Measurements from ENCODE around the gene TK2.
A peak's percentile ranks its signal among the peaks of the same experiment; 100 is the strongest.

TK2 gene

DNA sequence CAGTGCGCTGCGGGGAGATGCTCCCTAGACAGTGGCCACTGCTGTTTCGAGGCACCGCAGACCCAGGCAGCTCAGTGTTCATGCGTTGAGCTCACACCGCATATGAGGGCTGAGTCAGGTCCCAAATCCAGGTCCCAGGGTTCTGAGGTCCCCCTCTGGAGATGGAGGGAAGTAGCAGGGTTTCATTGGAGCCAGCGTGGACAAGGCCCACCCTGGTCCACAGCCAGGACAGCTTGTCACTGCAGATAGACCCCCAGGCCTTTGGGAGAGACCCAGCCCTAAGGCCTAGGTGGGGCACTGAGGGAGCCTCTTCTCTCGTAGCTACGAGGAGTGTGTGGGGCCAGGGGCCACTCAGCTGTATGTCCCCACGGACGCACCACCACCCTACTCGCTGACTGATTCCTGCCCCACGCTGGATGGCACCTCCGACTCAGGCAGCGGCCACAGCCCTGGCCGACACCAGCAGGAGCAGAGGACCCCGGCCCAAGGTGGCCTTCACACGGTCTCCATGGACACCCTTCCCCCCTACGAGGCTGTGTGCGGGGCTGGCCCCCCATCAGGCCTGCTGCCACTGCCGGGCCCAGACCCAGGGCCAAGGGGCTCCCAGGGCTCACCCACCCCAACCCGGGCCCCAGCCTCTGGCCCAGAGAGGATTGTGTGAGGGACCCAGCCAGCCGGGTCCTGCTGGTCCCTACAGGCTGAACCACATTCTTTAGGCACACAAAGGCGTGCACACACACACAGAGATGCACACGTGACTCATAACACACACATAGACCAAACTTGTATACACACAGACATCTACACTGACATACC lies 69.4 kb downstream of the TK2 start:
- intact Hi-C loops (cut with DNase I), result no loop called here
- peak in 8 of 42 donors; percentile 9 to 35 (median 24) for DNase-seq

DNA sequence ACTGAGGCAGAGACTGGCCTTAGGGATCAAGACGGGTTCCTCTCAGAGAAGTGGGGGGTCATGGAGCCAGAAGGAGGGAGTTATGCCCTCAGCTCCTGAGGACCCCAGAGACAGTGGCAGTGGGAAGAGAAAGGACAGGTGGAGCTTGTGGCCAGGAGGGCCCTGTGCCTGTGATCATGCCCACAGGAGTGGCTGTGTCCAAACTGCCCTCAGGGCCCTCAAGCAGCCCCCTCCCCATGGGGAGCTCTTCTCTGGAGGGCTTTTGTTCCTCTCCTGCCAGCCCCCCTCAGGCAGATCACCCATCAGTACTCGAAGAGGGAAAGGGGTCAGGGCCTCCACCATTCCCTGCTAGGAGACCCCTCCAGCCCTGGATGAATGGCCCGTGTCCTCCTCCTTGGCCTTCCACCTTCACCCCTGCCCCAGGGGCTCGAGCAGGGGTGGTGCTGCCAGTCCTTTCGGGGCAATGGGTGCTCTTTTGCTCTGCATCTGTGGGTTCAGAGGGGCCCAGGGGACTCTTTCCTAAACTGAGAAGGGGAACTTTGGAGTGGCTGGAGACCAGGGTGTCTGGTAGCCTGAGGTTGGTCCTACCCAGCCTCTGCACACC lies 70.2 kb downstream of the TK2 start:
- DNase-seq, result peak in 4 of 42 donors; percentile 10 to 32 (median 18)
- intact Hi-C loops (cut with DNase I), result no loop called here

DNA sequence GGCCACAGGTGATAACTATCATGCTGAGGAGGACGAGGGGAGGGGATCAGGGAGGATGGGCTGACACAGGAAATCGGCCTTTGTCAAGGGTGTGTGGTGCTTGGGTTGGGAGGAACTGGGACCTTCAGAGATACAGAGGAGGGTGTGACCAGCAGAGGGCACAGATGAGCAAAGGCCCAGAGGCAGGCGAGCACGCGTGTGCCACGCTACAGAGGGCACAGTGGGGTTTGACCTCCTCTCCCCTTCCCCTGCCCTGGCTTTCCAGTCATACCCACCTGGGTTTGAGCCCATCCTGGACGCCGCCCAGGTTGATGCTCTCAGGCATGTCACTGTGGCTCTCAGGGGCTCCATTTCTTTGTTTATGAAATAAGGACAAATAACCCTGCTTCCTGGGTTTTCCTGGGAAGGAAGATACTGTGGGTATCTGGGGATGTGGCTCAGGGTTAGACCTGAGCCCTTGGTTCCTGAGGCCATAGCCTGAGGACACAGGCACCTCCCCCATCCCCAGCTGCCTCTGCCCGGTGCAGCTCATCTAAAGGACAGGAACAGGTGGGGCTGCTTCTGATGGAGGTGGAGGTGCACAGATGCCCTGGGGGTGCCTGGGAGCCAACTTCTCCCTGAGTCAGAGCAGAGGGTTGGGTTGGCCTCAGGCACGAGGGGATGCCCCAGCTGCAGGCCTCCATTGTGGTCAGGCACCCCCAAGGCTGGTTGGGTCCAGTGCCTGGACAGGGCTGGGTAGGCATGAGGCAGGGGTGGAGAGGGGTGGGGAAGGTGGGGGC lies 71.0 kb downstream of the TK2 start:
- intact Hi-C loops (cut with DNase I), result no loop called here
- peak; percentile 49 to 91 (median 76) for DNase-seq

DNA sequence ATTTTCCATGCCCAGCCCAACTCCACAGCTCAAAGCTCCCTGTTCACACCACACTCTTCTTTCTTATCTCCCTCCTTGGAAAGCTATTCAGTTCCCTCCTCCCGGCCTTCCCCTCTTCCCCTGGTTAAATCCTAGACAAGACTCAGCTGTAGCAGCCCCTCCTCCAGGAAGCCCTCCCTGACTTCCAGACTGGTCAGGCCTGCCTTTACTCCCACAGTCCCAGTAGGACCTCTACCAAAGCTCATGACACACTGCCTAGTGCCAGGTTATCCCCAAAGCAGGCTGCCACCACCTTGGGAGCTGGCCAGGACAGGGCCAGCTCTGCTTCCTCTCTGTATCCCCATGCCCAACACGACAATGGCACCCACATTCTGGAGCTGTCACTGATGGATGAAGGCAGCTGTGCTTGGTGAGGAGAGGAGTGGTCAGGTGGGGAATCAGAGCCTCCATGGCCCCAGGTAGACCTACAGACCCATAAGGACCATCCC lies 72.8 kb downstream of the TK2 start:
- intact Hi-C loops (cut with DNase I), result no loop called here
- DNase-seq, result no peak

DNA sequence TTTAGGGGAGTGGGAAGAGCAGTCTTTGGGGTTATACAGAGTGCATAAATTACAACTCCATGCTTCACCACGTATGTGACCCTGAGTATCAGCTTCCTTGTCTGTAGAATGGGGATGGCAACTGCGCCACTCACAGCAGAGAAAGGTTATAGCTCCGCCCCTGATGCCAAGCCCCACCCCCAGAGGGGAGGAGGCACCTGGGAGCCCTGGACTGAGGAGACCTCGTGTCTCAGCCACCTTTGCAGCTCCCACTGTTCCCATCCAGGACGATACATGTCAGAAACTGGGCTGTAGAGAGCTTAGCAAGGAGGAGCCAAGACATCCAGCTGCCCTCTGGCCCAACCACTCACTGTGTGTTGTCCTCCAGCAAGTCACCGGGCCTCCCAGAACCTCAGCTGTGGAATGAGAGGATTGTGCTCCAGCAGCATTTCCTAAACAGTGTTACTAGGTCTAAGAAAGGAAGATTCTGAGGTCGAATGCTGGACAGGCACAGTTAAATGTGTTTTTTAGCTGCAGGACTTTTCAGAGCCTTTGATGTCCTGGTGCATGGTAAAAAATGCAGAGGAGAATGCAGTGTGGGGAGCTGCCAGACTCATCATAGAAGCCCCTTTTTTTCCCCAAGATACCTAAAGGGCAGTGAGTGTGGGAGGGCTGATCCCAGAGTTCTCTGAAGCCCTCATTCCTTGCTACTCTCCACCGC lies 73.4 kb downstream of the TK2 start:
- intact Hi-C loops (cut with DNase I), result no loop called here
- peak in 2 of 42 donors; percentile 17 to 39 for DNase-seq

DNA sequence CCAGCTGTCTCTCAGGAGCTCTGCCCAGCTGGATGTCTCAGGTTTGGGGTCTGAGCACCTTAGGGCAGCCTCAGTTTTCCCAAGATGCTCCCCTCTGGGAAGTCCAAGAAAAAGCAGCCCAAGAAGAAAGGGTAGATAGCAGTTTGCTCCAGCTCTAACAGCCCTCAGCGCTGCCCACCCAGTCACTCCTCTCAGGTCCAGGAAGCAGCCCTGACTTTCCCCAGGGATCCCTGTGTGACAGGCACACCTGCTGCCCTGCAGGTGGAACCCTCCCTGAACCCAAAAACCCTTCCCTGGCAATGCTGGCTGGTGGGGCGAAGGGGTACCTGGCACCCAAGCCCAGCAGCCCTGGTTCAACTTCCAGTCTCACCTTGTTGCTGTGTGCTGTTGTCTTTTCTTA lies 74.7 kb downstream of the TK2 start:
- intact Hi-C loops (cut with DNase I), result no loop called here
- DNase-seq, result peak in 1 of 42 donors; percentile 22

DNA sequence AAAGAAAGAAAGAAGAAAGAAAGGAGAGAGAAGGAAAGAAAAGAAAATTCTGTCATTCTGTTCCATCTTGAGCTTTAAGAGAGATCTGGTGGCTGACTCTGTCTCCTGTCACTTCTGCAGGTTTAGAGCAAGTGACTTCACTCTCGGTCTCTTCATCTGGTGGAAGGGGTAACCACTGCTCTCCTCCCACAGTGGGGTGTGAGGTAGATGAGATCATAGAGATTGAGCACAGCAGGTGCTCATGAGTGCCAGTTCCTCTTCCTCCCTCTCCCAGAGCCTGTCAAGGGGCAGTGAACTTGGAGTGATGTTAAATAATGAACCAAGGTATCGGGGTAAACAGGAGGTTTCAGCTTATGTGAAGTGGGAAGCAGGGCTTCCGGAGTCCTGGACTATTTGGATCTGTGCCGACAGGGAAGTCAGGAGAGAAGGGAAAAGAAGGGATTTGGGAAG lies 75.1 kb downstream of the TK2 start:
- intact Hi-C loops (cut with DNase I), result no loop called here
- peak in 2 of 42 donors; percentile 1 to 12 for DNase-seq

DNA sequence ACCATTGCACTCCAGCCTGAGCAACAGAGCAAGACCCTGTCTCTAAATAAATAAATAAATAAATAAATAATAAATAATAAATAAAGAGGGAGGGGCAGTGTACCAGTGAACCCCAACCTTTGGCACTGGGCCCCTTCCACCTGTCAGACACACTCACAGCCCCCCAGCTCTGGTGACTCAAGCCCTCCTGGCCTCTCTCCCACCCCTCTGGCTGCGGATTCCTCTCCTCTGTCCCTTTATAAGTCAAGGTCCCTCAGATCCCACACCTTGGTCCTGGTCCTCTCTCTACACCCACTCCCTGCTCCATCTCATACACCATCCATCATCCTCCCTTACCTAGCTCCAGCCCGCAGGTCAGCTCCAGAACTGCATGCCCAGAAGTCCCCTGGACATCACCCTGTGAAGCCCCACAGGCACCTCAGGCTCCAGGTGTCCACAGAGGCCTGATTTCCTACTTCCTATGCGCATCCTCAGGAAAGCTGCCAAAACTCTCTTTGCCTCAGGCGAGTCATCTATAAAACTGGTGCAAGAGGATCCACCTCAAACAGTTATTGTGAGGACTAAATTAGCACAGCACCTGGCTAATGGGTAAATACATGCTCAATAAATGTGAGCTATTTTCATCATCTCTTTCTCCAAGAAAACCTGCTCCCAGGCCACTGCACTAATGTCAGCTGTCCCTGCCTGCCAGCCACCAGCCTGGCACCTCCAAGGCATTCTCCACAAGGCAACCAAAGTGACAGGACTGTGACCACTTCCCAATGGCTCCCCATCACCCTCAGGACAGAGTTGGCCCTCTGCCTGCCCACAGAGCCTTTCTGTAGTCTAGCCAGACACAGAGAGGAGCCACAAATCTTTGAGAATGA lies 76.0 kb downstream of the TK2 start:
- DNase-seq, result peak in 2 of 42 donors; percentile 8 to 17

DNA sequence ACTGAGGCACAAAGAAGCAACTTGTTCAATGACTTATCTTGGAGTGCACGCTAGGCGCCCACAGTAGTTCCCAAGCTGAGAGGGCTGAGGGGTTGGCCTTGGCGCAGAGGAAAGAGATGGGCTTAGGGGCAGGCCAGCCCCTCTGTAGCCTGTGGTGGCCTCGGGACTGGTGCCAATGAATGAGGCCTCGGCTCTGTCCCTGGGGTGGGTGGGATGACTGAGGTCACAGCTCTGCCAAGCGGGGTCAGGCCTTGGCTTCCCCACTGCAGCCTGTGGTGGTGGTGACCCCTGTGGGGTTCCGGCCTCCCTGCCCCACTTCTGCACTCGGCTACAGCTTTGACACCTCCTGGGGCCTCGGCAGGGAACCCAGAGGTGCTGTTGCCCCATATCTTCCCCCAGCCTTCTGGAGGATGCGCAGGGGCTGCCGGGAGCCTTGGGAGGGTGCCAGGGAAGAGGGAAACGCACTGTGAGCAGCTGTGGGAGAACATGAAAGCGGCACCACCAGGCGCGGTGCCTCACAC lies 76.8 kb downstream of the TK2 start:
- intact Hi-C loops (cut with DNase I), result no loop called here
- peak in 3 of 42 donors; percentile 2 to 23 (median 9) for DNase-seq

More for the DNA sequence above, 76.0 kb downstream of the TK2 start:
- intact Hi-C loops (cut with DNase I), result no loop called here

DNA sequence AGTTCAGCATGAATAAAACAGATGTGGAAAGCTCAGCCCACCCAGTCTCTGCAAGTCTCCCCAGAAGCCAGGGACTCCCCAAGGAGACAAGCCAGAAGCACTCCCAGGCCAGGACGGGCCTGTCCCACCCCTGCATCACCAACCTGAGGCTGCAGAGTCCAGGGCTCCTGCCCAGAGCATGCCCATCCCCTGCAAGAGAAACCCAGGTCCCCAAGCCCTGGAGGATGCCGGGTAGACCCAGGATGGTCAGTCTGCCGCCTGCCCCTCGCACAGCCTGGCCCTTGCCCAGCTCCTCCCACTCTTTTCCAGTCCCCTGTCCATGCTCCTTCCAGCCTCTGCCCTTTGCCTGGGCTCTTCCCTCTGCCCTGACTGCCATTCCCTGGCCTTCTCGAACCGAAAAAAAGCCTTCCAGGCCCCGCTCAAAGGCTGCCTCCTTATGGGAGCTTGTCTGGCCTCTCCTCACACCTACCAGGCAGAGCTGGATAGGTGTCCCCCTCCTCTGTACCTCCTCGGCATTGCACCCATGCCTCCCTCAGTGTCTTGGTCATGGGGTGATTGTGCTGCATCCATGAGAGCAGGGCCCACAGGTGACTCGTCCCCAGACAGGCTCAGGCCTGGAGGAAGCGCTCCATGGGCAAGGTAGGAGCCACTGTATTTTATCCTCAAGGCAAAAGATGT lies 78.1 kb downstream of the TK2 start:
- intact Hi-C loops (cut with DNase I), result no loop called here
- peak in 3 of 42 donors; percentile 11 to 32 (median 20) for DNase-seq

DNA sequence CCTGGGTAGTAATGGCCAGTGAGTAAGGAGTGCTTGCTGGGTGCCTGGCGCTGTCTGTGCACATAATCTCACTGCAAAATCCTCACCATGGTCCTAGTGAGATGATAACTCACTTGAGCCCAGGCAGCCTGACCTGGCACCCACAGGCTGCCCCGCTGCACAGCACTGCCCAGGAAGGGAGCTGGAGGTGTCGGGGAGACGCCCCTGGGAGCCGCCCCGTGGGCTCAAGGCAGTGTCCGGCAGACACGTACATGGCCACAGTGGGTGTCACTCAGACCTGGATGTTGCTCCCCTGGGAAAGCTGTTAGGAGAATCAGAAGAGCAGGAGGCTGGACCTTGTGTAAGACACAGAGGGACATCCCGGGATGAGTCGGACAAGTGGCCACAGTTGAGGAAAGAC lies 78.7 kb downstream of the TK2 start:
- intact Hi-C loops (cut with DNase I), result no loop called here
- DNase-seq, result peak in 3 of 42 donors; percentile 1 to 9 (median 6)

DNA sequence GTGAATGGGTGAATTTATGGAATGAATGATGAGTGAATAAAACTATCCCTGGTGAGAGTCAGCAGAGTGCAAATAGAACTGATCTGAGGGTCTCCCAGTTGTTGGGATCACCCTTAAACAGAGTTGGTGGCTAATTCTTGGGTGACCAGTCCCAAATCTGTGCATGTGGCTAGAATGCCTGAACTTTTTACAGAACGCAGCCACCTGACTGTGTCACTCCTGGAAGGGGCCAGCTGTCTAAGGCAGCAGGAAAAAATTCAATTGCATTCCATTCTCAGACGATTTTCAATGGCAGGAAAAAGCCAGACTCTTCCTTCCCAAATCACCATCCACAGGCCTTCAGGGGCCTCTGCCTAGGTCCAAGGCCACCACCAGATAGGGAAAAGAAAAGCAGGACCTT lies 79.4 kb downstream of the TK2 start:
- intact Hi-C loops (cut with DNase I), result no loop called here
- peak in 2 of 42 donors; percentile 2 to 7 for DNase-seq

DNA sequence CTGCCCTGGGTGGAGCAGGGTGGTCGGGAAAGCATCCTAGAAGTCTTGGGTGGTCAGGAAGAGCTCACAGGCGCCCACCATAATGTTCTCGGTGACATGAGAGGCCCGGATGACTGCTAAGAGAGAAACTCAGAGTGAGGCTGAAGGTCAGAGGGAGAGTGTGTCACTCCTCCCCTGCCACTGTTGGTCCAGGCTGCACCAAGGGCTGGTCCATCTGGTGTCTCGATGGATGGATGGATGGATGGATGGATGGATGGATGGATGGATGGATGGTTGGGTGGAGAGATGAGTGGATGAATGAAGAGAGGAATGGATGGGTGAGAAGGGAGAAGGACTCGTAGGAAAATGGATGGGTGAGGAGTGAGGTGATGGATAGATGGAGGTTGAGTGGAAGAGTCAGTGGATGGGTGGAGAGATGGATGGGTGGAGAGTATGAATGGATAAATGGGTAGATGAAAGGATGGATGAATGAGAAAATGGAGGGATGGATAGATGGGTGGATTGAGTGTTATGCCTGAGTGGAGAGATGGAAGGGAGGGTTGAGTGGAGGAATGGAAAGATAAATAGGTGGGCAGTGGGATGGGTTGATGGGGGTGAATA lies 79.9 kb downstream of the TK2 start:
- intact Hi-C loops (cut with DNase I), result no loop called here
- DNase-seq, result no peak

DNA sequence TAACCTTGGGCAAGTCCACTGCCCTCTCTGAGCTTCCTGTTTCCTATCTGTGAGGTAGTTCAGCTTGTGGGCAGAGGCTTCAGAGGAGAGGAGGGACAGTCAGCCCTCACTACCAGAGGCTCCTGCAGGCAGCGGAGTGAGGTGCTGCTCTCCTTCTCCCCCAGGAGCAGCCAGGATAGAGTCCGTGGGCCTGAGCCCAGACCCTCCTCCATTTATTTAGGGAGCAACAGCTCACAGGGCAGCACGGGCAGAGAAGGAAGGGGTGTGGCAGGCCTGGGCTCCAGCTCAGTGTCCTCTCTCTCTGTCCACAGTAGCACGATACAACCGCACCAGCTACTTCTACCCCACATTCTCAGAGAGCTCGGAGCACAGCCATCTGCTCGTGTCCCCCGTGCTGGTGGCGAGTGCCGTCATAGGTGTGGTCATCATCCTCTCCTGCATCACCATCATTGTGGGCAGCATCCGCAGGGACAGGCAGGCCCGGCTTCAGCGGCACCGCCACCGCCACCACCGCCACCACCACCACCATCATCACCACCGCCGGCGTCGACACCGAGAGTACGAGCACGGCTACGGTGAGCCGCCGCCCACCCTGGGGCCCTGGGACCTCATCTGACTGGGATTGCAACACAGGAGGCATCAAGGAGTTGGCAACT lies 80.5 kb downstream of the TK2 start:
- DNase-seq, result peak in 5 of 42 donors; percentile 3 to 26 (median 9)
- intact Hi-C loops (cut with DNase I), result no loop called here

DNA sequence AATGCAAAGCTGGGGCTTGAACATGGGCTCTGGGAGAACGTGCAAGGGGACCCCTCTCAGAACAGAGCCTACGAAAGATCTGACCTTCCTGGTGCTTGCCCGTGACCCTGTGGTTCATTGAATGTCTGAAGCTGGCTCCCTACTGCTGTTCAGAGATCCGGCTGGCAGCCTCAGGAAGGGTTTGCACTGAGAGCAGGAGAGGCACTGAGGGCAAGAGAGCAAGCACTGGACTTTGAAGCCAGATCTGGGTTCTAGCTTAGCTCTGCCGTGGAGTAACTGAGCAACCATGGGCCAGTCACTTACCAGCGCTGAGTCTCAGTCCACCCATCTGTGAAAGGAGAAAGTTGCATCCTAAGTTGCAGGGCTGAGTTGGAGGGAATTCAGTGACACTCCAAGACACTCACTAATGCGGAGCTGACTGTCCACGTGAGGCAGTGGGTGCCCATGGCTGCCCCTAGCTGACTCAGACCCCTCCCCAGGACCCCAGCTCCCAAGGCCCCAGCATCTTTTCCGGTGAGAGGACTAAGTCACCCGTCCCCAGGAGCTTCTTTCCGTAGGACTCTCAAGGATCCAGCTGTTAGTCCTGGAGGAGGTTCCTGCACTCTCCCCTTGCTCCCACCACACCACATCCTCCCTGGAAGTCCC lies 81.5 kb downstream of the TK2 start:
- intact Hi-C loops (cut with DNase I), result no loop called here
- DNase-seq, result peak in 5 of 42 donors; percentile 1 to 22 (median 11)

DNA sequence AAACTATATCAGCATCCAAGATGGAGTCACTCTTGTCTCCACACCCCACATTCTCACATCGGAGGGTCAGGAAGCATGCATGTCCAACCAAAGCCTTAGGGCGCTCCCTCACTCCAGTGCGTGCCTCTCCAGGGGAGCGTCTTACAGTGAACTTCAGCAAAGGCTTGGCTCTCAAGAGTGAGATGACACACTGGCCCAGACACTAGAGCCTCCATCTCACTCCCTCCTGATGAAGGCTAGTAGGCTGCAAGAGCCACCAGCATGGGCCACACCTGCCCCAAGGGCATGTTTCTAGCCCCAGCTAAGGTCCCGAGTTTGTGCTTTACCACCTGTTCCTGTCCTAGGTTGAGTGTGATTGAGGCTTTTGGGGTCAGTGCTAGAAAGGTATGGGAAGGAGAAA lies 82.3 kb downstream of the TK2 start:
- intact Hi-C loops (cut with DNase I), result no loop called here
- DNase-seq, result peak in 3 of 42 donors; percentile 1 to 7 (median 4)

Measured in head of caudate nucleus (tissue), 42 donors.